DND-41 (cell line): ENCODE data around the gene ZNF512.

Experiments
- CTCF ChIP-seq: IDR thresholded peaks from 2 replicates; pipeline ENCODE4 v1.5.1; 2012; ENCODE audit warnings: borderline replicate concordance, low read length, moderate library complexity, mild to moderate bottlenecking; ENCODE audit not compliant: poor library complexity, severe bottlenecking; ENCODE audit errors: extremely low read depth
- EZH2 ChIP-seq: IDR thresholded peaks from 3 replicates; pipeline ENCODE4 v1.6.1; 2012; ENCODE audit warnings: borderline replicate concordance, low read depth, mild to moderate bottlenecking, moderate library complexity, low read length, inconsistent platforms; ENCODE audit not compliant: severe bottlenecking

GRCh38 chr2:27552941-27553340 is 29.9 kb upstream of the ZNF512 start:
- no peak for TF ChIP-seq CTCF
- no peak for TF ChIP-seq EZH2
